Tibial nerve (tissue), 4 donors: ENCODE results near the gene FUT9. TPM values are rescaled to one million over a fixed set of nuclear protein-coding genes. Genes with fewer than 3 reads are reported as not detected.

Experiments
- DNase-seq, 2 donors: peaks; one replicate each; pipeline ENCODE4 v3.0.0-alpha.2; 2019; ENCODE audit warnings: low spot score in 2 of 2
- H3K27ac ChIP-seq, 4 donors: fragments of 200-600 bp; sonication (generic) in 3 of 4; one replicate each; pipeline ENCODE4 v1.5.1; 2017 to 2019; ENCODE audit warnings: mild to moderate bottlenecking in 1 of 4
- H3K27me3 ChIP-seq, 2 donors: fragments of 200-600 bp; sonication (generic) in 1 of 2; one replicate each; pipeline versions ENCODE4 v1.5.1 to v1.6.0; 2017 to 2019
- H3K36me3 ChIP-seq, 3 donors: fragments of 200-600 bp; sonication (generic); one replicate each; pipeline ENCODE4 v1.5.1; 2018 to 2019
- H3K4me1 ChIP-seq, 4 donors: fragments of 200-600 bp; sonication (generic) in 3 of 4; one replicate each; pipeline ENCODE4 v1.5.1; 2017 to 2019
- H3K4me3 ChIP-seq, 4 donors: fragments of 200-600 bp; sonication (generic) in 3 of 4; one replicate each; pipeline ENCODE4 v1.5.1; 2017 to 2019; ENCODE audit warnings: mild to moderate bottlenecking in 1 of 4, moderate library complexity in 1 of 4
- H3K9me3 ChIP-seq, 4 donors: fragments of 200-600 bp; sonication (generic) in 3 of 4; one replicate each; pipeline ENCODE4 v1.5.1; 2017 to 2019
- EP300 ChIP-seq, 2 donors: sonication (generic); formaldehyde crosslinking; IDR thresholded peaks; one replicate each; pipeline ENCODE4 v1.6.1; 2017; ENCODE audit warnings: antibody characterized with exemption in 2 of 2, mild to moderate bottlenecking in 1 of 2
- POLR2A ChIP-seq, 2 donors: fragments of 450-650 bp; IDR thresholded peaks; one replicate each; pipeline ENCODE4 v1.6.1; 2017; ENCODE audit warnings: antibody characterized with exemption in 2 of 2, mild to moderate bottlenecking in 2 of 2, moderate library complexity in 2 of 2
- WGBS, 2 donors: methylation state at CpG; one replicate each; pipeline ENCODE4 v1.1.5; 2018; 5-methylcytosine and 5-hydroxymethylcytosine counted together
- total RNA-seq, 4 donors: library from RNA; depleted of rRNA; stranded (reverse); fragments of >200 nt; gene quantifications; one replicate each; pipeline ENCODE4 v1.1.0, GENCODE V29; 2016
- TF ChIP-seq, protein P1 (sequence below), 5 experiments: fragments of 200-600 bp in 3 of 5; fragments of 450-650 bp in 2 of 5; sonication (generic) in 3 of 5; IDR thresholded peaks; one replicate each; pipeline ENCODE4 v1.5.1; 2016 to 2019; ENCODE audit warnings: antibody characterized with exemption in 5 of 5, mild to moderate bottlenecking in 3 of 5, moderate library complexity in 2 of 5

Gene FUT9
- total RNA-seq, 4 donors from 2014 or later: not detected

GRCh38 chr6:96138406-96138805 lies 122.6 kb downstream of the FUT9 start:
- WGBS, 2 donors: 79 to 86% methylated on average over 2 of the region's 2 CpGs
- Histone ChIP-seq H3K27me3 (no peaks in the 10 kb centered on the region), H3K9me3 (no peaks in the 10 kb centered on the region), H3K27ac (no peak overlapping the region), H3K4me3 (no peak overlapping the region), H3K36me3 (no peaks in the 10 kb centered on the region), H3K4me1 (no peaks in the 10 kb centered on the region)
- TF ChIP-seq POLR2A (IDR thresholded peaks at IDR 0.05) (no peak), EP300 (IDR thresholded peaks at IDR 0.05) (no peak)
- TF ChIP-seq, protein P1, sequence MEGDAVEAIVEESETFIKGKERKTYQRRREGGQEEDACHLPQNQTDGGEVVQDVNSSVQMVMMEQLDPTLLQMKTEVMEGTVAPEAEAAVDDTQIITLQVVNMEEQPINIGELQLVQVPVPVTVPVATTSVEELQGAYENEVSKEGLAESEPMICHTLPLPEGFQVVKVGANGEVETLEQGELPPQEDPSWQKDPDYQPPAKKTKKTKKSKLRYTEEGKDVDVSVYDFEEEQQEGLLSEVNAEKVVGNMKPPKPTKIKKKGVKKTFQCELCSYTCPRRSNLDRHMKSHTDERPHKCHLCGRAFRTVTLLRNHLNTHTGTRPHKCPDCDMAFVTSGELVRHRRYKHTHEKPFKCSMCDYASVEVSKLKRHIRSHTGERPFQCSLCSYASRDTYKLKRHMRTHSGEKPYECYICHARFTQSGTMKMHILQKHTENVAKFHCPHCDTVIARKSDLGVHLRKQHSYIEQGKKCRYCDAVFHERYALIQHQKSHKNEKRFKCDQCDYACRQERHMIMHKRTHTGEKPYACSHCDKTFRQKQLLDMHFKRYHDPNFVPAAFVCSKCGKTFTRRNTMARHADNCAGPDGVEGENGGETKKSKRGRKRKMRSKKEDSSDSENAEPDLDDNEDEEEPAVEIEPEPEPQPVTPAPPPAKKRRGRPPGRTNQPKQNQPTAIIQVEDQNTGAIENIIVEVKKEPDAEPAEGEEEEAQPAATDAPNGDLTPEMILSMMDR (IDR thresholded peaks at IDR 0.05): no peak
- DNase-seq: no peak

DNA sequence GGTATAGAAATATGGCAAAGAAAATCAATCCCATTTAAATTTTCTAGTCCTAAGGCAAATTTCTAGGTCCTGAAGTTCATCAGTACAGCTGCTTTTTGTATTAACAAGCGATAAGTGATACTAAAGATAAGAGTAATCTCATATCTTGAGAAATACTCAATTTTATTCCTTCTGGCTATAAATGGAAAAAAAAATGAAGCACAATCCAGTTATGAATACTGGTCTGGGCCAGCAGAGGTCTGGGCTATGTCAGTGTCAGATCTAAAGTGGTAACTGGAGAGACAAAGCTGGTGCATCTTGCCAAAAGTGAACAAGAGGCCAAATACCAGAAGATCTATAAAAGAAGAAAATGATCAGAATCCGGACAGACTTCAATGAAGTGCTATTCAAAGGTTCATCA lies 126.4 kb downstream of the FUT9 start:
- WGBS, 2 donors: 64 to 68% methylated on average over 2 of the region's 2 CpGs
- no peak for TF ChIP-seq EP300 (IDR thresholded peaks at IDR 0.05)
- no peak for TF ChIP-seq POLR2A (IDR thresholded peaks at IDR 0.05)
- TF ChIP-seq, protein P1 (IDR thresholded peaks at IDR 0.05): no peak
- Histone ChIP-seq H3K4me1 (no peaks in the 10 kb centered on the region), H3K36me3 (no peaks in the 10 kb centered on the region), H3K9me3 (no peaks in the 10 kb centered on the region), H3K27ac (no peak overlapping the region), H3K4me3 (no peak overlapping the region), H3K27me3 (no peaks in the 10 kb centered on the region)
- DNase-seq: no peak

DNA sequence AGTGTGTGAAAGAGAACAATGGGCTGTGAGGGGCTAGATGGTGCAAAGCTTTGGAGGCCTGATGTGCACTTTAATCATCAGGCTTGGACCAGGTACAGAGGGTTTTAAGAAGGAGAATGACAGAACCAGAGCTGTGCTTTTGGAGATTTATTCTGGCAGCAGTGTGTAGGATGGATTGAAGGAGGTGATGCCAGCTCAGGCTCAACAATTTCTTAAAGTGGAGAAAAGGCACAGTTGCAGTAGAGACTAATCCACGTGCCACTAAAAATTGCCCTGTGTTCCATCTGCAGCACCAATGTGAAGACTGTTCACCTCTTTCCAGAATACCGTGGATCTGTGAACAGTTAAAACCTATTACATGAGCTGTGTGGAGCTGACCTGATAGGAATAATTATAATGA lies 134.7 kb downstream of the FUT9 start:
- H3K4me1 ChIP-seq: no peaks in the 10 kb centered on the region
- WGBS, 2 donors: 82 to 88% methylated on average over 2 of the region's 2 CpGs

DNA sequence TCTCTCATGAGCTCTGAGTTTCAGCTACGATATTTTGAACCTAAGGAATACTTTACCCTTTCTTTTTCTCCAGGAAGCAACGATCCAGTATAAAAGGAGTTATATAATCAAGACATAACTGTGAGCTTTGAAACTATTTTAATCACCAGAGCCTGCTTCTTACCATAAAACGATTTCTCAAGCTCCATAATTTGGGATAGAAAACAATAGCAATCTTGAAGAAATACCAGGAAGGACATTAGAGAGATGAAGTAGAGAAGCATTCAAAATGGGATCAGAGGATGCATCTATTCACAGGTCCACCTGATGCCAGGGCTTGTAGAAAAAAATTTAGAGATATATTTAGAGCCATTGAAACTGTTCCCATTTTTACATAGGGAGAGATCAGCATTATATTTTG lies 135.9 kb downstream of the FUT9 start:
- TF ChIP-seq EP300 (IDR thresholded peaks at IDR 0.05): no peak
- TF ChIP-seq POLR2A (IDR thresholded peaks at IDR 0.05): no peak
- TF ChIP-seq, protein P1 (IDR thresholded peaks at IDR 0.05): no peak
- H3K4me1 ChIP-seq: no peaks in the 10 kb centered on the region
- no peaks in the 10 kb centered on the region for H3K36me3 ChIP-seq
- no peaks in the 10 kb centered on the region for H3K27me3 ChIP-seq
- DNase-seq: no peak
- no peaks in the 10 kb centered on the region for H3K9me3 ChIP-seq
- no peak overlapping the region for H3K27ac ChIP-seq
- 62 to 79% methylated on average over 3 of the region's 3 CpGs for WGBS, 2 donors
- no peak overlapping the region for H3K4me3 ChIP-seq

More for the DNA sequence above, 134.7 kb downstream of the FUT9 start:
- no peak overlapping the region for H3K4me3 ChIP-seq
- DNase-seq: no peak
- TF ChIP-seq, protein P1 (IDR thresholded peaks at IDR 0.05): no peak
- TF ChIP-seq POLR2A (IDR thresholded peaks at IDR 0.05) (no peak), EP300 (IDR thresholded peaks at IDR 0.05) (no peak)
- no peaks in the 10 kb centered on the region for H3K27me3 ChIP-seq
- H3K36me3 ChIP-seq: no peaks in the 10 kb centered on the region
- H3K27ac ChIP-seq: no peak overlapping the region
- no peaks in the 10 kb centered on the region for H3K9me3 ChIP-seq

- H3K9me3 ChIP-seq: no peaks in the 10 kb centered on the region
Measured at GRCh38 chr6:96152114-96152708, 136.4 kb downstream of the FUT9 start.

More at GRCh38 chr6:96152114-96152708, 136.4 kb downstream of the FUT9 start:
- no peaks in the 10 kb centered on the region for H3K36me3 ChIP-seq
- no peak for TF ChIP-seq EP300 (IDR thresholded peaks at IDR 0.05)
- TF ChIP-seq POLR2A (IDR thresholded peaks at IDR 0.05): no peak
- TF ChIP-seq, protein P1 (IDR thresholded peaks at IDR 0.05): no peak
- H3K27ac ChIP-seq: no peak overlapping the region
- no peak for DNase-seq
- H3K4me3 ChIP-seq: no peak overlapping the region
- whole genome bisulfite sequencing, 2 donors: 83 to 89% methylated on average over 3 of the region's 3 CpGs
- H3K4me1 ChIP-seq: no peaks in the 10 kb centered on the region
- H3K27me3 ChIP-seq: no peaks in the 10 kb centered on the region
